Right ventricle myocardium superior (tissue), 1 donor: ENCODE data around the gene XBP1. TPM values are rescaled to one million over a fixed set of nuclear protein-coding genes. Genes with fewer than 3 reads are reported as not detected.

Experiments used
- ATAC-seq: fragments of 200-7000 bp; cut with Tn5 transposase; one replicate; pipeline ENCODE4 v1.9.1; 2020; ENCODE audit warnings: mild to moderate bottlenecking; ENCODE audit not compliant: poor library complexity
- DNase-seq: peaks from one replicate; pipeline ENCODE4 v3.0.0-alpha.2; 2020
- intact Hi-C: fragments of 100-400 bp; cut with DNase I; formaldehyde crosslinking; loops from one replicate; pipeline ENCODE4 v1.11.2; 2022
- total RNA-seq: library from RNA; stranded (reverse); fragmentation: NEBNext Ultra II Directional; extraction: Animal tissue kit (Norgen Biotek cat#: 25700); gene quantifications from one replicate; pipeline ENCODE4 v1.2.1, GENCODE V29; 2021
- donor health status: DM: no; HTN: yes; CAD: no; lungs with severe emphysema.

Gene XBP1
- total RNA-seq, 1 donor from 2014 or later, result 61.5 TPM

DNA sequence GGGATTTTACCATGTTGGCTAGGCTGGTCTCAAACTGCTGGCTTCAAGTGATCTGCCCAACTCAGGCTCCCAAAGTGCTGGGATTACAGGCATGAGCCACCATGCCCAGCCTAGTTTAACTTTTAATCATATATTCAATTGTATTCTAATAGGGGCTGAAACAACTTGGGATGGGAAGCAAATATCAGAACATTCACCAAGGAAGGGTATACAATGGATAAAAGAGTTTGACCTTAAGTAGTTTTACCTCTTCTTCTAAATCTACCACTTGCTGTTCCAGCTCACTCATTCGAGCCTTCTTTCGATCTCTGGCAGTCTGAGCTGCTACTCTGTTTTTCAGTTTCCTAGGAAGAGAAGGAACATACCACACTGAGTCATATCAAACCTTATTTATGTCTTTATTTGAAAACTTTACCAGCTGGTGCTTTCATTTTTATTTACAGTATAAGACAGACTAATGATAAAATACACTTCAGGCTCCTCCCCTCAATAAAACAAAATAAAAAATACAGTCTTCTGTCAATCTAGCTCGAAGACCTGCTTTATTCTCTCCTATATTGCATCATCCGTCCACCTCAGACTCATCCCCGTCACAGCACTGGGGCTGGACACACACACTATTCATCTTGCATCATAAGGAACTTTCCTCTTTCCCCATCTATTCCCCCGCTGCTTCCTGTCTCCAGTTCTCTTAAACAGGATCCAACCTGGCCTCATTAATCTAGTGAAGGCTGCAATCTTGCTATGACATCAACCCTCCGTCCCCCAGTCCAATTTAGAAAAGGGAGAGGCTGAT lies 1.4 kb downstream of the XBP1 start:
- intact Hi-C loops, result loop anchor here (2.0 kb wide), 1 partner anchor 56 kb away; the partner anchor contains the start of gene HSCB
- DNase-seq (no peak), ATAC-seq (peak; percentile 25)

- intact Hi-C loops, result no loop called here
- ATAC-seq, result no peak
- no peak for DNase-seq
Measured at GRCh38 chr22:28795932-28796856, 4.2 kb downstream of the XBP1 start.

GRCh38 chr22:28795071-28795693 lies 5.2 kb downstream of the XBP1 start:
- intact Hi-C loops, result no loop called here
- DNase-seq (no peak), ATAC-seq (no peak)

- ATAC-seq (no peak), DNase-seq (no peak)
- intact Hi-C loops, result no loop called here
Measured at GRCh38 chr22:28793976-28794584, 6.3 kb downstream of the XBP1 start.

GRCh38 chr22:28792491-28793383 lies 7.6 kb downstream of the XBP1 start:
- no peak for DNase-seq
- no peak for ATAC-seq
- intact Hi-C loops, result no loop called here

- DNase-seq (no peak), ATAC-seq (no peak)
- intact Hi-C loops, result no loop called here
Measured at GRCh38 chr22:28791841-28792490, 8.4 kb downstream of the XBP1 start.

DNA sequence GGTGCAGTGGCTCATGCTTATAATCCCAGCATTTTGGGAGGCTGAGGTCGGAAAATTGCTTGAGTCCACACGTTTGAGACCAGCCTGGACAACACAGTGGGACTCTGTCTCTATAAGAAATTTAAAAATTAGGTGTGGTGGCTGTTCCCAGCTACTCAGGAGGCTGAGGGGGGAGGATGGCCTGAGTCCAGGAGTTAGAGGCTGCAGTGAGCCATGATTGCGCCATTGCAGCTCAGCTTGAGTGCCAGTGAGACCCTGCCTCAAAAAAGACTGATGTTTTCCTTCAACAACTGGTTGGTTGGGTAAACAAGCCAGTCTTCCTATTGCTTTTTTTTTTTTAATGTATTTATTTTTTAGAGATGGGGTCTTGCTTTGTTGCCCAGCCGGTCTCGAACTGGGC lies 9.2 kb downstream of the XBP1 start:
- intact Hi-C loops, result no loop called here
- ATAC-seq, result no peak

GRCh38 chr22:28788601-28789000 lies 11.8 kb downstream of the XBP1 start:
- intact Hi-C loops, result no loop called here
- DNase-seq (no peak), ATAC-seq (no peak)

More for the DNA sequence above, 9.2 kb downstream of the XBP1 start:
- DNase-seq, result no peak

GRCh38 chr22:28783786-28784671 lies 16.3 kb downstream of the XBP1 start:
- no peak for DNase-seq
- intact Hi-C loops, result no loop called here
- ATAC-seq, result no peak

DNA sequence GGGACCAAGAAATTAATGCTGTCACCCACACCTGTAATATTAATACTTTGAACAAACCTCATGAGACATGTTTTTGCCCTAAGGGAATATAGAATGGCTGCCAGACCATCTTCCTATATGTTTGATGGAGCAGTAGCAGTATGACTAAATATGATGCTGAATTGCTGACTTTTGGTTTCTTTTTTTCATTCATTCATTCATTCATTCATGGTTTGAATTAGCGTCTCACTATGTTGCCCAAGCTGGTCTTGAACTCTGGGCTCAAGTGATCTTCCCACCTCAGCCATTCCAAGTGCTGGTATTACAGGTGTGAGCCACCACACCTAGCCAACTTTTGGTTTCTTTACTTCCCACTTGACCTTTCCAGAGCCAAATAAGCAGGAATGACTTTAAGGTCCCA lies 20.1 kb downstream of the XBP1 start:
- ATAC-seq (no peak), DNase-seq (no peak)
- intact Hi-C loops, result no loop called here

- DNase-seq (no peak), ATAC-seq (peak; percentile 19)
- intact Hi-C loops, result no loop called here
Measured at GRCh38 chr22:28779833-28780232, 20.5 kb downstream of the XBP1 start.

- ATAC-seq (no peak), DNase-seq (no peak)
- intact Hi-C loops, result no loop called here
Measured at GRCh38 chr22:28774378-28774777, 26.0 kb downstream of the XBP1 start.

GRCh38 chr22:28773461-28773867 lies 26.9 kb downstream of the XBP1 start:
- intact Hi-C loops, result no loop called here
- ATAC-seq (peak; percentile 1), DNase-seq (no peak)

DNA sequence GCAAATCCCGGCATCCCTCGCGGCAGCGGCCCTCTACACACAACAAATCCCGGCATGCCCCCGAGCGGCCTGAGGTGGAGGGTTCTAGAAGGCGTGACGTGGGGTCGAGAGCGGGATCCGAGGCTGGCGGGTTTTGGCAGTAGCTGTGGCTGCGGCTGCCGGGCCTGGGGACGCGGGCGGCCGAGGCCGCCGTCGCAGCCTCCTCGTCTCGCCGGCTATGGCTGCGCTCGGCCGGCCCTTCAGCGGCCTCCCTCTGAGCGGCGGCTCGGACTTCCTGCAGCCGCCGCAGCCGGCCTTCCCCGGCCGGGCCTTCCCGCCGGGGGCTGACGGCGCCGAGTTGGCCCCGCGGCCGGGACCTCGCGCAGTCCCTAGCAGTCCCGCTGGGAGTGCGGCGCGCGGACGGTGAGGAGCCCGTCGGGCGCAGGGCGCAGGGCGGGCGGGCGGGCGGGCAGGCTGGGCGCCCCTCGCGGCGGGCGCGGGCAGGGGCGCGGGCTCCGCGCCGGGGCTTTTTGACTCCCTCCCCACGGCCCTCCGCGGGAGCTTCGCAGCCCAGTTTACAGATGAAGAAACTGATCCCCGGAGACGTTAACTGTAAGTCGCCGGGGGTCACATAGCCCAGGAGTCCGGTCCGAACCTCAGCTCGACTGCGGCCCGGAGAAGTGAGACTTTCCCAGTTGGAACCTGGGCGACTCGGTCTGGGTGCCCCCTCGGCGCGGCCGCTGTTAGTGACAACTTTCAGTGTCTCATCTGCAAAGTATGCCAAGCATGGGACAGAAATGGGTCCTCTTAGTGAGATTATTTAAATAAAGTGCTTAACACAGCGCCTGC lies 27.5 kb downstream of the XBP1 start, which contains the start of gene CCDC117:
Gene CCDC117, plus strand, starts transcription at position 63 of the 828 bp plus-strand sequence. Its CDS starts 155 bp downstream, at position 218.
- intact Hi-C loops, result no loop called here
- DNase-seq (peak; percentile 97), ATAC-seq (peak; percentile 97)

GRCh38 chr22:28771195-28771791 lies 29.1 kb downstream of the XBP1 start:
- ATAC-seq (no peak), DNase-seq (no peak)
- intact Hi-C loops, result no loop called here
